ENCODE measurements around the gene FBLN1. TPM values are rescaled to one million over a fixed set of nuclear protein-coding genes. Genes with fewer than 3 reads are reported as not detected.

Gene FBLN1
- total and polyA plus RNA-seq, 12 donors = 31.3 to 126 (median 51.0) TPM

GRCh38 chr22:45455621-45456020, 47.1 kb upstream of the FBLN1 start:
- WGBS, 2 donors = 89 to 90% methylated on average over 4 of the region's 4 CpGs
- DNase-seq (no peak), ATAC-seq (no peak)
- intact Hi-C loops (cut with DNase I) = no loop called here
- TF ChIP-seq CTCF (IDR thresholded peaks at IDR 0.05) = no peak
- Histone ChIP-seq H3K36me3 (no peaks in the 10 kb centered on the region), H3K4me3 (no peak overlapping the region), H3K9me3 (no peaks in the 10 kb centered on the region), H3K27me3 (peaks cover 0 to 14% (median 0%) of the 10 kb centered on the region in 7 donors), H3K27ac (no peak overlapping the region), H3K4me1 (peaks cover 0 to 28% (median 8%) of the 10 kb centered on the region in 9 donors)

DNA sequence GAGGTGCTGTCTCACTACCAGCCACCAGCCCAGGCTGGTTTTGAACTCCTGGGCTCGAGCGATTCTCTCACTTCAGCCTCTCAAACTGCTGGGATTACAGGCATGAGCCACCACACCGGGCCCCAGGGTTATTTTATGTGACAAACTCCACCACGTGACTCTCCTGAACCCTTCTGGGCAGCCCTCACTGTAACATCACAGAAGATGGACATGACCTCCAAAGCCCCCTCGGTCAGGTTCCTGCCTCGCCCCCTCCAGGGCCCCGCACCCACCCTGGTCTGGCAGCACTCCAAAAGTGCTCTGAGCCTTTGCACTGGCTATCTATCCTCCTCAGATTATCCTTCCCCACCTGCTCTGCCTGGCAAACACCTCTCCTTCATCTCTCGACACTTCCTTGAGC, 45.9 kb upstream of the FBLN1 start:
- 85 to 89% methylated on average over 8 of the region's 8 CpGs for WGBS, 2 donors
- no peak overlapping the region for H3K27ac ChIP-seq
- no peaks in the 10 kb centered on the region for H3K9me3 ChIP-seq
- DNase-seq (no peak), ATAC-seq (no peak)
- peaks cover 0 to 14% (median 0%) of the 10 kb centered on the region in 7 donors for H3K27me3 ChIP-seq
- peaks cover 0 to 27% (median 8%) of the 10 kb centered on the region in 9 donors for H3K4me1 ChIP-seq
- no peak overlapping the region for H3K4me3 ChIP-seq
- no peak for TF ChIP-seq CTCF (IDR thresholded peaks at IDR 0.05)
- no peaks in the 10 kb centered on the region for H3K36me3 ChIP-seq
- intact Hi-C loops (cut with DNase I) = no loop called here

GRCh38 chr22:45458532-45458931, 44.2 kb upstream of the FBLN1 start:
- 98% methylated on average over 13 of the region's 13 CpGs for WGBS, 2 donors
- Histone ChIP-seq H3K36me3 (no peaks in the 10 kb centered on the region), H3K27ac (no peak overlapping the region), H3K27me3 (peaks cover 0 to 14% (median 0%) of the 10 kb centered on the region in 7 donors), H3K4me3 (no peak overlapping the region), H3K9me3 (peaks cover 0 to under 1% (median 0%) of the 10 kb centered on the region in 11 donors), H3K4me1 (peaks cover 0 to 19% (median 5%) of the 10 kb centered on the region in 9 donors)
- TF ChIP-seq CTCF (IDR thresholded peaks at IDR 0.05) = no peak
- ATAC-seq = no peak
- intact Hi-C loops (cut with DNase I) = no loop called here
- DNase-seq = no peak

DNA sequence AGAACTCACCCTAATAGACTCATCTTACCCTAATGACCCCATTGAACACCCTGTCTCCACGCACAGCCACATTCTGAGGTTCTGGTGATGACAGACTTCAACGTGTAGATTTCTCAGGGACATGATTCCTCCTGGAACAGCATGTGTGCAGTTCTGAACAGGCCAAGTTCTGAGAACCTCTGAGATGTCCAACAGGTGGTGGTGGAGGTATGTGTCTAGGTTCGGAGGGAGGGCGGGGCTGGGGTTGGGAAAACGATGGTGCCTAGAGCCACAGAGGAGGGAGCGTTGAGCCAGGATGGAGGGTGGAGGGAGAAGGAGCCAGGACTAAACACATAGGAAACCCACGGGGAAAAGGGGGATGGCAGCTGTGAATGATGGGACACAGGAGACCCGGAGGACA, 43.4 kb upstream of the FBLN1 start:
- no peak for DNase-seq
- TF ChIP-seq CTCF (IDR thresholded peaks at IDR 0.05) = no peak
- intact Hi-C loops (cut with DNase I) = no loop called here

More for the DNA sequence above, 43.4 kb upstream of the FBLN1 start:
- peaks cover 0 to 19% (median 5%) of the 10 kb centered on the region in 9 donors for H3K4me1 ChIP-seq
- H3K9me3 ChIP-seq = peaks cover 0 to 4% (median 0%) of the 10 kb centered on the region in 11 donors
- H3K27me3 ChIP-seq = peaks cover 0 to 14% (median 0%) of the 10 kb centered on the region in 7 donors
- peak overlapping the region in 5 of 10 donors; percentile 58 to 75 (median 72) for H3K27ac ChIP-seq
- WGBS, 2 donors = 90 to 95% methylated on average over 8 of the region's 8 CpGs
- no peak overlapping the region for H3K4me3 ChIP-seq
- ATAC-seq = no peak
- H3K36me3 ChIP-seq = no peaks in the 10 kb centered on the region

Measured in heart right ventricle (tissue), 16 donors.